OCI-LY7 (cell line): ENCODE measurements around the gene DTYMK. TPM values are rescaled to one million over a fixed set of nuclear protein-coding genes. Genes with fewer than 3 reads are reported as not detected.

ENCODE experiments used
- BruUV-seq: library from RNA; stranded (reverse); fragments of 400-500 nt; replicated peaks from 2 replicates; lab custom pipeline; 2021; lab: Mats Ljungman, UMichigan
- CTCF ChIA-PET: fragments of 300-600 bp; sonication (Branson Sonifier 250); formaldehyde crosslinking; loops from one replicate; lab custom pipeline; 2022; ENCODE audit warnings: antibody characterized with exemption; ENCODE audit not compliant: unreplicated experiment; lab: Charles Lee
- POLR2A ChIA-PET: fragments of 300-600 bp; sonication (Branson Sonifier 250); formaldehyde crosslinking; loops from one replicate; lab custom pipeline; 2022; ENCODE audit warnings: antibody characterized with exemption; lab: Charles Lee
- DNase-seq: peaks from one replicate; pipeline ENCODE4 v3.0.0-alpha.2; 2015; ENCODE audit warnings: low spot score
- H2AFZ ChIP-seq: fragments of 200-600 bp; sonication (generic), shearing (Covaris generic); 2 replicates; pipeline ENCODE4 v1.6.1; 2014; ENCODE audit warnings: mild to moderate bottlenecking, antibody characterized with exemption, low read length, moderate library complexity
- H3K27ac ChIP-seq: fragments of 200-600 bp; sonication (generic); 2 replicates; pipeline ENCODE4 v1.5.1; 2014; ENCODE audit warnings: mixed run types, low read depth, mild to moderate bottlenecking, moderate library complexity, low read length, inconsistent platforms; ENCODE audit not compliant: poor library complexity, severe bottlenecking
- H3K36me3 ChIP-seq: fragments of 200-600 bp; sonication (generic); 2 replicates; pipeline ENCODE4 v1.6.1; 2014; ENCODE audit warnings: mild to moderate bottlenecking, antibody characterized with exemption, low read length, moderate library complexity, mixed read lengths; ENCODE audit not compliant: insufficient read depth
- H3K4me1 ChIP-seq: fragments of 200-600 bp; sonication (generic); 2 replicates; pipeline ENCODE4 v1.5.1; 2014; ENCODE audit warnings: mild to moderate bottlenecking, low read length; ENCODE audit not compliant: insufficient read depth, poor library complexity, severe bottlenecking
- H3K4me2 ChIP-seq: fragments of 200-600 bp; sonication (generic); 2 replicates; pipeline ENCODE4 v1.6.1; 2014; ENCODE audit warnings: mild to moderate bottlenecking, low read length
- H3K4me3 ChIP-seq: fragments of 200-600 bp; sonication (generic); 2 replicates; pipeline ENCODE4 v1.5.1; 2014; ENCODE audit warnings: mild to moderate bottlenecking, low read depth, low read length; ENCODE audit not compliant: poor library complexity, severe bottlenecking
- H3K79me2 ChIP-seq: fragments of 200-600 bp; sonication (generic); 2 replicates; pipeline ENCODE4 v1.6.1; 2016; ENCODE audit warnings: low read depth, mild to moderate bottlenecking, low read length, moderate library complexity, mixed read lengths; ENCODE audit not compliant: insufficient read depth
- H3K9me2 ChIP-seq: fragments of 200-600 bp; sonication (generic); 2 replicates; pipeline ENCODE4 v1.6.1; 2016; ENCODE audit warnings: mild to moderate bottlenecking, low read length, mixed read lengths; ENCODE audit not compliant: insufficient read depth
- H3K9me3 ChIP-seq: fragments of 200-600 bp; sonication (generic); 2 replicates; pipeline ENCODE4 v1.6.1; 2014; ENCODE audit warnings: mild to moderate bottlenecking, mixed run types, low read length, mixed read lengths
- H4K20me1 ChIP-seq: fragments of 200-600 bp; sonication (generic); 2 replicates; pipeline ENCODE4 v1.6.1; 2014; ENCODE audit warnings: mild to moderate bottlenecking, antibody characterized with exemption, low read length, moderate library complexity, mixed read lengths; ENCODE audit not compliant: insufficient read depth
- CTCF ChIP-seq: fragments of 200-600 bp; sonication (generic); conservative IDR thresholded peaks from 2 replicates; pipeline ENCODE4 v1.5.1; 2014; ENCODE audit warnings: mild to moderate bottlenecking, antibody characterized with exemption, low read length, moderate library complexity, mixed read lengths
- EZH2phosphoT487 ChIP-seq: fragments of 200-600 bp; sonication (generic); IDR thresholded peaks from 2 replicates; pipeline ENCODE4 v1.6.1; 2018; ENCODE audit warnings: low read depth, borderline replicate concordance, mild to moderate bottlenecking, mixed run types, antibody characterized with exemption, low read length, moderate library complexity, mixed read lengths
- intact Hi-C: fragments of 100-400 bp; cut with micrococcal nuclease; formaldehyde crosslinking; loops from one replicate; pipeline ENCODE4 v1.10.0; 2022; ENCODE audit not compliant: unreplicated experiment
- total RNA-seq, 2 experiments: library from RNA; depleted of rRNA in 1 of 2; stranded (reverse); fragments of >200 nt in 1 of 2; shearing (Covaris generic) in 1 of 2; gene quantifications; 2 replicates each; pipeline ENCODE4 v1.2.3, GENCODE V29; 2014 to 2022

The DTYMK gene
- total RNA-seq, 2 experiments from 2014 or later, result 118 to 129 TPM

- no peak overlapping the region for H3K4me3 ChIP-seq
- no peak for TF ChIP-seq EZH2phosphoT487
- TF ChIP-seq CTCF, result no peak
- DNase-seq, result no peak
- peaks cover 77% of the 10 kb centered on the region for H3K79me2 ChIP-seq
- peaks cover 36% of the 10 kb centered on the region for H3K36me3 ChIP-seq
- H2AFZ ChIP-seq, result no peak overlapping the region
- H4K20me1 ChIP-seq, result peaks cover 12% of the 10 kb centered on the region; the same call in 1 of the 2 replicates
- no peak overlapping the region for H3K4me2 ChIP-seq
- no peaks in the 10 kb centered on the region for H3K9me2 ChIP-seq
- H3K9me3 ChIP-seq, result no peaks in the 10 kb centered on the region
- ChIA-PET CTCF (no interaction called here), POLR2A (interaction anchor here (0.7 kb wide), 1 partner anchor 8 kb away, joined by 8 read pairs; no protein-coding TSS in a partner anchor)
- intact Hi-C loops, result no loop called here
- H3K4me1 ChIP-seq, result peaks cover 7% of the 10 kb centered on the region
- BruUV-seq, result no TSS peak
- H3K27ac ChIP-seq, result no peak overlapping the region
These were observed 40.5 kb downstream of the DTYMK start for GRCh38 chr2:241645915-241646645.

- no peak for DNase-seq
- intact Hi-C loops, result no loop called here
- no peak for TF ChIP-seq CTCF
- TF ChIP-seq EZH2phosphoT487, result no peak
- H3K4me2 ChIP-seq, result no peak overlapping the region
- no peak overlapping the region for H3K27ac ChIP-seq
- no peak overlapping the region for H2AFZ ChIP-seq
- H3K4me1 ChIP-seq, result peaks cover 7% of the 10 kb centered on the region
- ChIA-PET POLR2A (no interaction called here), CTCF (no interaction called here)
- H3K9me2 ChIP-seq, result no peaks in the 10 kb centered on the region
- H3K79me2 ChIP-seq, result peaks cover 85% of the 10 kb centered on the region
- peaks cover 7% of the 10 kb centered on the region; the same call in 1 of the 2 replicates for H3K9me3 ChIP-seq
- peaks cover 40% of the 10 kb centered on the region for H3K36me3 ChIP-seq
- BruUV-seq, result no TSS peak
- peaks cover 12% of the 10 kb centered on the region; the same call in 1 of the 2 replicates for H4K20me1 ChIP-seq
- H3K4me3 ChIP-seq, result no peak overlapping the region
These were observed 41.3 kb downstream of the DTYMK start for GRCh38 chr2:241645056-241645914.
